ENCODE data around the gene GARIN3.
"Not testable (repeated sequence)": the region's sequence is repeated elsewhere in the genome, so short reads cannot be mapped to it uniquely, and the experiment has no call there.

The GARIN3 gene

GRCh38 chr5:157193699-157194424 is 27.8 kb upstream of the GARIN3 start:
- DNase-seq (ENCODE audit: low read depth) = no peak
- TF ChIP-seq, protein P1, sequence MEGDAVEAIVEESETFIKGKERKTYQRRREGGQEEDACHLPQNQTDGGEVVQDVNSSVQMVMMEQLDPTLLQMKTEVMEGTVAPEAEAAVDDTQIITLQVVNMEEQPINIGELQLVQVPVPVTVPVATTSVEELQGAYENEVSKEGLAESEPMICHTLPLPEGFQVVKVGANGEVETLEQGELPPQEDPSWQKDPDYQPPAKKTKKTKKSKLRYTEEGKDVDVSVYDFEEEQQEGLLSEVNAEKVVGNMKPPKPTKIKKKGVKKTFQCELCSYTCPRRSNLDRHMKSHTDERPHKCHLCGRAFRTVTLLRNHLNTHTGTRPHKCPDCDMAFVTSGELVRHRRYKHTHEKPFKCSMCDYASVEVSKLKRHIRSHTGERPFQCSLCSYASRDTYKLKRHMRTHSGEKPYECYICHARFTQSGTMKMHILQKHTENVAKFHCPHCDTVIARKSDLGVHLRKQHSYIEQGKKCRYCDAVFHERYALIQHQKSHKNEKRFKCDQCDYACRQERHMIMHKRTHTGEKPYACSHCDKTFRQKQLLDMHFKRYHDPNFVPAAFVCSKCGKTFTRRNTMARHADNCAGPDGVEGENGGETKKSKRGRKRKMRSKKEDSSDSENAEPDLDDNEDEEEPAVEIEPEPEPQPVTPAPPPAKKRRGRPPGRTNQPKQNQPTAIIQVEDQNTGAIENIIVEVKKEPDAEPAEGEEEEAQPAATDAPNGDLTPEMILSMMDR (IDR thresholded peaks at IDR 0.05; ENCODE audit: insufficient read depth, low read depth, low read length, missing control alignments) = no peak
- no peak overlapping the region for H3K4me3 ChIP-seq (ENCODE audit: low read length)

GRCh38 chr5:157189223-157189622 is 23.2 kb upstream of the GARIN3 start:
- DNase-seq (ENCODE audit: low read depth) = no peak
- TF ChIP-seq, protein P1 (IDR thresholded peaks at IDR 0.05; ENCODE audit: insufficient read depth, low read depth, low read length, missing control alignments) = no peak
- no peak overlapping the region for H3K4me3 ChIP-seq (ENCODE audit: low read length)

GRCh38 chr5:157188270-157188669 is 22.2 kb upstream of the GARIN3 start:
- DNase-seq (ENCODE audit: low read depth) = no peak
- TF ChIP-seq, protein P1 (IDR thresholded peaks at IDR 0.05; ENCODE audit: insufficient read depth, low read depth, low read length, missing control alignments) = no peak
- H3K4me3 ChIP-seq (ENCODE audit: low read length) = no peak overlapping the region

- TF ChIP-seq, protein P1 (IDR thresholded peaks at IDR 0.05; ENCODE audit: insufficient read depth, low read depth, low read length, missing control alignments) = no peak
- H3K4me3 ChIP-seq (ENCODE audit: low read length) = no peak overlapping the region
- no peak for DNase-seq (ENCODE audit: low read depth)
Observed at GRCh38 chr5:157187046-157187754, 21.1 kb upstream of the GARIN3 start.

- H3K4me3 ChIP-seq (ENCODE audit: low read length) = no peak overlapping the region
- no peak for DNase-seq (ENCODE audit: low read depth)
- TF ChIP-seq, protein P1 (IDR thresholded peaks at IDR 0.05; ENCODE audit: insufficient read depth, low read depth, low read length, missing control alignments) = no peak
Observed at GRCh38 chr5:157186309-157187045, 20.4 kb upstream of the GARIN3 start.

GRCh38 chr5:157185122-157185521 is 19.1 kb upstream of the GARIN3 start:
- not testable (repeated sequence) for H3K4me3 ChIP-seq (ENCODE audit: low read length); DNase-seq (ENCODE audit: low read depth)

DNA sequence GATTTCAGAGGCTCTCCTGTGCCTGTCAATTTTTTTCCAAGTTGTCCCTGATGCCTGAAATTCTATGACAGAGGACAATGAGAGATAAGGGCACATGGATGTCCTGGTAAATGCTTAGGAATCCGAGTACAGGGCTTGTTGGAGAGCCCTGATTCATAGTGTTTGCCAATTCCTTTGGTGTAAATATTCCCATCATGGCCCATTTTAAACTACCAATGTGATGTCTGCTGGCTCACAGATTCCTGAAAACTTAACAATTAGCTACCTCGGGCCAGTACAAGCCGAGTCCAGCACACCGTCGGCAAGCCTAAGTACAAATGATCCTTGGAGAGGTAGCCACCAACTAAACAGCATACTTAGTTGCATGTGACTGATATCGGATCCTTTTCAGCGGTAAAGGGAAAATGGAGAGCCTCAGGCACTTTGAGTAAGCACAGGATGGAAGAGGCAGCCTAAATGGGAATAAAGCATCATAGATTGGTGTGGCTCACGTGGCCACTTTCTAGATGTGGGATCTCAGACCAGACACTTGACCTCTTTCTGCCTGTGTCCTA is 18.1 kb upstream of the GARIN3 start:
- TF ChIP-seq, protein P1 (IDR thresholded peaks at IDR 0.05; ENCODE audit: insufficient read depth, low read depth, low read length, missing control alignments) = no peak
- DNase-seq (ENCODE audit: low read depth) = no peak
- no peak overlapping the region for H3K4me3 ChIP-seq (ENCODE audit: low read length)

All from epithelial cell of esophagus (primary cell).